KMS-11 (cell line): ENCODE measurements around the gene PKHD1.

Source experiments
- H2AFZ ChIP-seq: fragments of 200-600 bp; sonication (generic); 2 replicates; pipeline ENCODE4 v1.6.1; 2016; ENCODE audit warnings: antibody characterized with exemption, mixed run types, low read depth
- H3K27ac ChIP-seq: fragments of 200-600 bp; sonication (generic); 2 replicates; pipeline ENCODE4 v1.6.1; 2016; ENCODE audit warnings: mild to moderate bottlenecking, mixed run types
- H3K27me3 ChIP-seq: fragments of 200-600 bp; sonication (generic); 2 replicates; pipeline ENCODE4 v1.6.1; 2017; ENCODE audit warnings: mild to moderate bottlenecking, low read depth, mixed run types, moderate library complexity; ENCODE audit not compliant: insufficient read depth
- H3K36me3 ChIP-seq: fragments of 200-600 bp; sonication (generic); 2 replicates; pipeline ENCODE4 v1.6.1; 2017; ENCODE audit warnings: mild to moderate bottlenecking, mixed run types; ENCODE audit not compliant: insufficient read depth
- H3K4me1 ChIP-seq: fragments of 200-600 bp; sonication (generic); 2 replicates; pipeline ENCODE4 v1.6.1; 2016; ENCODE audit warnings: mild to moderate bottlenecking, low read depth, mixed run types; ENCODE audit not compliant: poor library complexity, severe bottlenecking
- H3K4me2 ChIP-seq: fragments of 200-600 bp; sonication (generic); 2 replicates; pipeline ENCODE4 v1.7.0; 2016; ENCODE audit warnings: mild to moderate bottlenecking, mixed run types
- H3K4me3 ChIP-seq: fragments of 200-600 bp; sonication (generic); IDR thresholded peaks from 2 replicates; pipeline ENCODE4 v1.6.1; 2017; ENCODE audit warnings: low read depth, low read length, mixed read lengths; ENCODE audit not compliant: insufficient read depth
- H3K79me2 ChIP-seq: fragments of 200-600 bp; sonication (generic); 2 replicates; pipeline ENCODE4 v1.6.1; 2016; ENCODE audit warnings: low read depth, mixed run types; ENCODE audit not compliant: insufficient read depth
- H3K9ac ChIP-seq: fragments of 200-600 bp; sonication (generic); 2 replicates; pipeline ENCODE4 v1.6.1; 2016; ENCODE audit warnings: mild to moderate bottlenecking, mixed run types
- H4K20me1 ChIP-seq: fragments of 200-600 bp; sonication (generic); 2 replicates; pipeline ENCODE4 v1.6.1; 2016; ENCODE audit warnings: mild to moderate bottlenecking, mixed run types; ENCODE audit not compliant: insufficient read depth
- TF ChIP-seq, protein P1 (sequence below): fragments of 200-600 bp; sonication (generic); conservative IDR thresholded peaks from 2 replicates; pipeline ENCODE4 v1.6.1; 2017; ENCODE audit warnings: low read depth, mild to moderate bottlenecking, antibody characterized with exemption, low read length, moderate library complexity, mixed read lengths

PKHD1 gene

DNA sequence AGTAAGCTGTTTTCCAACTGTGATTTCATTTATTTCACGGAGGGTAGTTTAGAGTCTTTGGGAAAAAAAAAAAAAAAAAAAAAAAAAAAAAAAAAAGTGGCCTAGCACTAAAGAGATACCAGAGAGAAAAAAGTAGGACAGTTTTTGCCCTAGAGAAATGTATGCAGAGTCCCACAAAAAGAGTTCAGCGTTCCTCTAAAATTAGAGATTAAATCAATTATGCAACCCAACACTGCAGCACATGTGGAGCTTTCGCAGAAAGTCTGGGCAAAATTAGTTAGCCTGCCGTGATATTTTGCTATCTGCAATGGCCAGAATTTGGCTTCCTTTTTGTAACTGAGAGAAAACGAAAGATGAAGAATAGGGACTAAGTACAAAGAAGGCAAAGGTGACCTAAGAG lies 309.8 kb downstream of the PKHD1 start:
- H3K4me2 ChIP-seq = no peak overlapping the region
- H3K79me2 ChIP-seq = no peaks in the 10 kb centered on the region
- H3K4me1 ChIP-seq = no peaks in the 10 kb centered on the region
- no peak overlapping the region for H2AFZ ChIP-seq
- H3K27me3 ChIP-seq = no peaks in the 10 kb centered on the region
- TF ChIP-seq, protein P1, sequence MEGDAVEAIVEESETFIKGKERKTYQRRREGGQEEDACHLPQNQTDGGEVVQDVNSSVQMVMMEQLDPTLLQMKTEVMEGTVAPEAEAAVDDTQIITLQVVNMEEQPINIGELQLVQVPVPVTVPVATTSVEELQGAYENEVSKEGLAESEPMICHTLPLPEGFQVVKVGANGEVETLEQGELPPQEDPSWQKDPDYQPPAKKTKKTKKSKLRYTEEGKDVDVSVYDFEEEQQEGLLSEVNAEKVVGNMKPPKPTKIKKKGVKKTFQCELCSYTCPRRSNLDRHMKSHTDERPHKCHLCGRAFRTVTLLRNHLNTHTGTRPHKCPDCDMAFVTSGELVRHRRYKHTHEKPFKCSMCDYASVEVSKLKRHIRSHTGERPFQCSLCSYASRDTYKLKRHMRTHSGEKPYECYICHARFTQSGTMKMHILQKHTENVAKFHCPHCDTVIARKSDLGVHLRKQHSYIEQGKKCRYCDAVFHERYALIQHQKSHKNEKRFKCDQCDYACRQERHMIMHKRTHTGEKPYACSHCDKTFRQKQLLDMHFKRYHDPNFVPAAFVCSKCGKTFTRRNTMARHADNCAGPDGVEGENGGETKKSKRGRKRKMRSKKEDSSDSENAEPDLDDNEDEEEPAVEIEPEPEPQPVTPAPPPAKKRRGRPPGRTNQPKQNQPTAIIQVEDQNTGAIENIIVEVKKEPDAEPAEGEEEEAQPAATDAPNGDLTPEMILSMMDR = no peak
- no peaks in the 10 kb centered on the region for H3K36me3 ChIP-seq
- no peak overlapping the region for H3K9ac ChIP-seq
- no peaks in the 10 kb centered on the region for H4K20me1 ChIP-seq
- no peak overlapping the region for H3K27ac ChIP-seq
- H3K4me3 ChIP-seq = no peak overlapping the region

DNA sequence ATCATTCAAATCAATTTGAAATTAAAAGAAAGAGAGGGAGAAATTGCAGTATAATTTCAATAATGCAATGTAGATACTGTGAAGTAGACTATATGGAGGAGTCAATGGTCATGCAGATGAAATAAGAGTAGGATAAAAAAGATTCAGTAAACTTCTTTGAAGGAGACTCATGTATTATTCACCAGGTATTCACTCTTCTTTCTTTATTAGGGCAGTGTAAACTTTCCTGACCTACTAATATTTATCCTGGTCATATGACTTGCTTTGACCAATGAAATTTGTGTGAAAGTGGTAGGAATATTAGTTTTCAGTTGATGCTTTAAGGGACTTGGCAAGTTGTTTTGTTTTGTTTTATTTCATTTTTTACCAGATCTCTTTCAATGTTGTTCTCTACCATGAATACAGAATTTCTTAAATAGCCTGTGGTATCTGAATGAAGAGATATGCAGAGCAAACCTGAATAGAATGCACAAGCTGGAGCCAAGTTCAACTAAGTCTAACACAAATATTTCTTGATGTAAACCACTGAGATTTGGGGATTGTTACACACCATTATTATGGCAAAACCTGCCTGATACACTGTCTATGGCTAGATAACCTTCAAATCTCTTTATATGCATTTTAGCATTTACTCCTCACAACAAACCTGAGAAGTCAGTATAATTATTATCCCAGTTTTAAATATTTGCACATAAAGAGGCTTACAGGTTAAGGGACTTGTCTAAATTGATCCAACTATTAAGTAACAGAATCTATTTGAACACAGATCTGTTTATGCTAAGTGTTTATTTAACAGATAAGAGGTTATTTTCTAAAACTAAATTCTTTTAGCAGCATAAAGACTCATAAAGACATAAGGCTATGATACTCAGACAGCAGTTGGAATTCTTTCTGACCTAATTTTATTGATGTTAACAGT lies 311.2 kb downstream of the PKHD1 start:
- no peak overlapping the region for H2AFZ ChIP-seq
- H4K20me1 ChIP-seq = no peaks in the 10 kb centered on the region
- no peak overlapping the region for H3K9ac ChIP-seq
- H3K27me3 ChIP-seq = no peaks in the 10 kb centered on the region
- H3K36me3 ChIP-seq = no peaks in the 10 kb centered on the region
- H3K27ac ChIP-seq = no peak overlapping the region
- no peaks in the 10 kb centered on the region for H3K4me1 ChIP-seq
- no peak overlapping the region for H3K4me2 ChIP-seq
- TF ChIP-seq, protein P1 = no peak
- H3K79me2 ChIP-seq = no peaks in the 10 kb centered on the region
- H3K4me3 ChIP-seq = no peak overlapping the region

DNA sequence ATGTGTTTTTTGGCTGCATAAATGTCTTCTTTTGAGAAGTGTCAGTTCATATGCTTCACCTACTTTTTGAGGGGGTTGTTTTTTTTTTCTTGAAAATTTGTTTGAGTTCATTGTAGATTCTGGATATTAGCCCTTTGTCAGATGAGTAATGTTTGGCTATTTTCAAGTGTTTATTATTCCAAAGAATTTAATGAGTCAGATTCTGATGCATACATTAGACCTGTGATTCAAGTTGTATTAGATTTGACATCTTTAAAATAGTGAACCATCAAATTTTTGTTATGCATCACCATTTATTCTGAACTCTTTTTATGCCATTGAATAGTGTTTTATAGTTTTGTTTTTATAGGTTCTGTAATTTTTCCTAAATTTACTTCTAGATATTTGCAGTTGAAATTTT lies 319.3 kb downstream of the PKHD1 start:
- Histone ChIP-seq H3K4me3 (no peak overlapping the region), H3K4me2 (no peak overlapping the region), H3K4me1 (no peaks in the 10 kb centered on the region), H3K36me3 (no peaks in the 10 kb centered on the region), H3K9ac (no peak overlapping the region), H4K20me1 (no peaks in the 10 kb centered on the region), H3K79me2 (no peaks in the 10 kb centered on the region), H3K27ac (no peak overlapping the region), H2AFZ (no peak overlapping the region), H3K27me3 (no peaks in the 10 kb centered on the region)
- TF ChIP-seq, protein P1 = no peak

DNA sequence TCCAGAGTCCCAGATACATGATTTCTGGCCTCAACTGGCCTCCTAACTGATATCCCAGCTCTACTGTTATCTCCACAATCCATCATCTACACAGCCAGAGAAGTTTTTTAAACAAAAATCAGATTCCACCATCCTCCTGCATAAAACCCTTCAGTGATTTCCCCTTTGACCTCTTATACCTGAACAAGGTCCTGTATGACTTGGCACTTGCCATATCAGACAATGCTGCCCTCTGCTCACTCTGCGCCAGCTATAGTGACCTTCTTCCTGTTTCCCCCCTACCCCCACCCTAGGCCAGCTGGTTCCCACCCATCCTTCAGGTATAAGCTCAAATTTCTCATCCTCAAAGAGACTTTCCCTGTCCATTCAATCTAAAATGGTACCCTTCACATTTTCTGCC lies 322.2 kb downstream of the PKHD1 start:
- Histone ChIP-seq H3K36me3 (no peaks in the 10 kb centered on the region), H3K27ac (no peak overlapping the region), H3K79me2 (no peaks in the 10 kb centered on the region), H3K4me1 (no peaks in the 10 kb centered on the region), H3K27me3 (no peaks in the 10 kb centered on the region), H3K4me2 (no peak overlapping the region), H2AFZ (no peak overlapping the region), H3K4me3 (no peak overlapping the region), H3K9ac (no peak overlapping the region), H4K20me1 (no peaks in the 10 kb centered on the region)
- TF ChIP-seq, protein P1 = no peak
